Iris pigment epithelial cell (primary cell): Measurements from ENCODE around the gene BCL7C.
"Not testable (repeated sequence)": the region's sequence is repeated elsewhere in the genome, so short reads cannot be mapped to it uniquely, and the experiment has no call there.

Experiments used
- DNase-seq: peaks from one replicate; pipeline ENCODE4 v3.0.0-alpha.2; 2011; ENCODE audit warnings: low read depth

Gene BCL7C

GRCh38 chr16:30860729-30861128, 33.1 kb downstream of the BCL7C start:
- not testable (repeated sequence) for DNase-seq

- DNase-seq = no peak
These were observed 35.0 kb downstream of the BCL7C start for GRCh38 chr16:30858829-30859423.

GRCh38 chr16:30858111-30858495, 35.8 kb downstream of the BCL7C start:
- DNase-seq = no peak

DNA sequence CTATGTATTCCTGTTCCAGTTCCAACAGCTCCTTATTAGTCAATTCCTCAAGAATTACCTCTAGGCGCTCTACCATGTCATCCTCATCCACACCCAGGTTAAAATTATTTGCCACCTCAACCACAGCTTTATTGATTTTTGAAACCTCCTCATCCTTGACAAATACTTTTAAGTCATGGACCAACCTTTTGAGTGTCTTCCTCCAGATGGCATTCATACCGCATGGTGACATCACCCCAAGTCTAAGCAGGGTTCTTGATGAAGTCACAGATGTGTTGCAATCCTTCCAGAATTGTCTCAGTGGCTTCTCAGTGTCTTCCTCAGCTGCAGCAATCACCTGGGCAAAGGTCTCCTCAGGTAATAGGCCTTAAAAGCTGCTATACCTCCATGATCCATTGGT, 40.1 kb downstream of the BCL7C start:
- DNase-seq = no peak

DNA sequence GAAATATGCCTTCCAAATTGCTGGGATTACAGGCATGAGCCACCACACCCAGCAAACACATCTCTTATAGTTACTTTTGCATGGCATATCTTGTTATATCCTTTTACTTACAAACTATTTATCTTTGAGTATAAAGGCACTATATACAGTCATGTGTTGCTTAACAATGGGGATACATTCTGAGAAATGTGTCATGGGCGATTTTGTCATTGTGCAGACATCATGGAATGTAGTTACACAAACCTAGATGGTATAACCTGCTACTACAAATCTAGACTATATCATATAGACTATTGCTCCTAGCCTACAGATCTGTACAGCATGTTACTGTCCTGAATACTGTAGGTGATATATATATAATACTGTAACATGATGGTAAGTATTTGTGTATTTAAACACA, 43.6 kb downstream of the BCL7C start:
- DNase-seq = no peak

DNA sequence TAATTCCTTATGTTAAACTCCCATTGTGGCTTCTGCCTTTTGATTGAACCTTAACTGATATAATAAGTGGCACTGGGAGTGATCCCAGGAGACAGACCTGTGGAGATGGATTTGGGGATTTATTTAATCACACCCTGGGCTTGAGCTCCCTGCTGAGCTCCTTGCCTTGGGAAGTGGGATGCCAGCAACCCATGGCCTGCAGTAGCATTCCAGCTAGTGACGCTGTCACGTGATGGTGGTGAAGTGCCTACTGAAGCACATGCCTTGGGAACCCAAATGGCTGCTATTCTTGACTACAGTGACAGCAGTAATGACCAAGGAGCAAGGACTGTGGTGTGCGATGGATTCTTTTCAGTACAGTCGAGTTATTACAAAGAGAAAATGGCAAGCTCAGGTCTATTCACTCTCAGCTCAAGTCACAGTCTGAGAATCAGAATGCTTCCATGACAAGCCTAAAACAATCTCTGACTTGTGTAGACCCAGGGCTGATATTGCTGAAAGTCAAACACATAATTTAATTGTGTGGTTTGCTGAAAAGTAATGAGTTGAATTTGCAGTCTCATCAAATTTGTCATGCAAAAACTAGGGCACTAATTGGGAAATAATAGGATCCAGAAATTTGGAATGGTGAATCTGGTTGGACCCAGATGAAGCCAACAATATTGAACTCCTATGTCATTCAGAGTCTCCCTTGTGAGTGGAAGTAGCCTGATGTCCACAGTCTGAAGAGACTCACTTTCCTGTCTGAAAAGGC, 47.1 kb downstream of the BCL7C start:
- no peak for DNase-seq

GRCh38 chr16:30844671-30845449, 49.0 kb downstream of the BCL7C start:
- peak; percentile 91 for DNase-seq

DNA sequence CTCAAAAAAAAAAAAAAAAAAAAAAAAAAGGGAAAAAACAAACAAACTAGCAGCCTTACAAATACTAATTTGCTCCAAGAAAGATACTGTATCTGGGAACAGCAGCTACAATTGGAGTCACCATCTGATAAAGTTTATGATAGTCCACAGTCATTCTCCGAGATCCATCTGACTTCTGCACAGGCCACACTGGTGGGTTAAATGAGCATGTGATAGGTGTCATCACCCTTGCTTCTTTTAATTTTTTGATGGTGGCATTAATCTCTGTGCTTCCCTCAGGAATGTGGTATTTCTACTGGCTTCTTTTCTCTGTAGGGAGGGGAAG, 49.6 kb downstream of the BCL7C start:
- no peak for DNase-seq

DNA sequence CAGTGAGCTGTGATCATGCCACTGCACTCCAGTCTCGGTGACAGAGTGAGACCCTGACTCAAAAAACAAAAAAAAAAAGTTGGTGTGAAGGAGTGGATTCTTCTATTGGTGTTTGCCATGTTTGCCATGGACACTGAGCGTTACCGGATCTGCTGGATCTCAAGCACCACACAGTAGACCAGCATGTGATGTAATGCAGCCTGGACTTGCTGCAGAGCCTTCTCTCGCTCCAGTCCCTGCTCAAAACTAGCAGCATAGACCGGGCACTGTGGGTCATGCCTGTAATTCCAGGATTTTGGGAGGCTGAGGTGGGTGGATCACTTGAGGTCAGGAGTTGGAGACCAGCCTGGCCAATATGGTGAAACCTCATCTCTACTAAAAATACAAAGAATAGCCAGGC, 50.4 kb downstream of the BCL7C start:
- no peak for DNase-seq

DNA sequence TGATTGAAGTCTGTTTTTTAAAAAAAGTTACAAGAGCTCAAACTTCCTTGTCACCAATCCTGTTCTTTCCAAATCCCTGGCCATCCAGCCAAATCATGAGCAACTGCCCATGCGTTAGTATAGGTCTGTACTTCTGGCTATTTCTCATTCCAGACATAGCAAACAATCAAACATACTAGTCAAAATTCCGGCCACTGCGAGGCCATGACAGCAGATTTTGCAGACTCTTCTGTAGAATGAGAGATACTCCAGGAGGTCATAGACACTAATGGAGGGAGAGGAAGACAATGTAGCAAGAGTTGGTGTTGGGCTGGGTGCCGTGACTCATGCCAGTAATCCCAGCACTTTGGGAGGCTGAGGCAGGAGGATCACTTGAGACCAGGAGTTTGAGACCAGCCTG, 50.9 kb downstream of the BCL7C start:
- DNase-seq = no peak

DNA sequence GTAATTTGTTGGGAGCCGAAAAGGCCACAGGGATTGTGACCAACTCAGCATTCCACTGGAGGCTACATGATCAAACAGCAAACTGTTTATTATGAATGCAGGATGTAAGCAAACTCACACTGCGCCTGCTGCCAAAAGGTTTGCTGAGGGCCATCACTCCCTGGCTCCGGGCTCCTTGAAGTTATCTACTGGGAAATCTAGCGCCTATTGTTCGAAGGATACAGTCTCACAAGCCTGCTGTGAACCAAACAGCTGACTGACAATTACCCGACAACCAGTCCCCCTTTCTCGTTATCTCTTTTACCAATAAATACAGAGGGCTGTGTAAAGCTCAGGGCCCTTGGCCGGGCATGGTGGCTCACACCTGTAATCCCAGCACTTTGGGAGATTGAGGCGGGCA, 52.5 kb downstream of the BCL7C start:
- DNase-seq = no peak

DNA sequence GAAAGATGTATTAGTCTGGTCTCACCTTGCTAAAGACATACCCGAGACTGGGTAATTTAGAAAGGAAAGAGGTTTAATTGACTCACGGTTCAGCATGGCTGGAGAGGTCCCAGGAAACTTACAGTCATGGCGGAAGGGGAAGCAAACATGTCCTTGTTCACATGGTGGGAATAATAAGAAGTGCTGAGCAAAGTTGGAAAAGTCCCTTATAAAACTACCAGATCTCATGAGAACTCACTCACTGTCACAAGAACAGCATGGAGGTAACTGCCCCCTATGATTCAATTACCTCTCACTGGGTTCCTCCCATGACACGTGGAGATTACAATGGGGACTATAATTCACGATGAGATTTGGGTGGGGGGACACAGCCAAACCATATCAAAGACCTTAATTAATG, 53.3 kb downstream of the BCL7C start:
- DNase-seq = no peak

DNA sequence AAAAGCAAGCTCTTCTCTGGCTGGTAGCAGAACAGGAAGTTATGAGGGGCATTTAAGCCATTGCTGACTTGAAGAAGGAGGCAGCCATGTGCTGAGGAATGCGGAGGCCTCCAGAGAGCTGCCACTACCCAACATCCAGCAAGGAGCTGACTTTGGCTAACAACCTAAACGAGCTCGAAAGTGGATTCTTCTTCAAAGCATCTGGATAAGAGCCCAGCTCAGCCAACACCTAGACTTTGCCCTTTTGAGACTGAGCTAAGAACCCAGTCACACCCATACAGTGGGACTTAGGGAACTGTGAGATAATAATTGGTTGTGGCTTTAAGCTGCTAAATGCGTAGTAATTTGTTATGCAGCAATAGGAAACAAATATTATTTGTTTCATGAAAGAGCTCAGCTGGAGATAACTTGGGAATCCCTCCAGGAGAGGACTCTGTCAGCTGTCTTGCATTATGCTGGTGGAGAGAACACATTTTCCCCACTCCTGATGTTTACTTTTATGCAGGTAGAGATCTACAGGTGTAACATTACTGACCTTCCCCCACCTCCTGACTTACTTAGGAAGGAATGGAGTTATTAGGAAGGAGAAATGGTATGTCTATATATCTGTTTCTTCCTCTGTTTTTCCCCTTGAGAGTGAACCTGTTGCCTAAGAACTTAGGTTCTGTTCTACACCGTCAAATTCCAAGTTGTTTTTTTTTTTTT, 54.2 kb downstream of the BCL7C start:
- no peak for DNase-seq

GRCh38 chr16:30838876-30839471, 54.9 kb downstream of the BCL7C start:
- DNase-seq = no peak

- peak; percentile 25 for DNase-seq
These were observed 56.0 kb downstream of the BCL7C start for GRCh38 chr16:30837904-30838303.
